ENCODE measurements around the gene SLC25A25.

- TF ChIP-seq SMC3 (conservative IDR thresholded peaks at IDR 0.05; ENCODE audit: insufficient read depth, low read depth, low read length) (no peak), SAP30 (IDR thresholded peaks at IDR 0.05; ENCODE audit: borderline replicate concordance, insufficient read depth, low read depth, low read length, poor library complexity, severe bottlenecking) (no peak), CTCF (IDR thresholded peaks at IDR 0.05 in 2 of 3, conservative IDR thresholded peaks at IDR 0.05 in 1 of 3; ENCODE audit: insufficient read depth in 2 of 3, low read depth in 1 of 3, low read length in 3 of 3) (no peak), ELF4 (CRISPR knock-in tag; IDR thresholded peaks at IDR 0.05) (no peak), PRDM10 (IDR thresholded peaks at IDR 0.05; ENCODE audit: partially characterized antibody) (no peak), RFX1 (IDR thresholded peaks at IDR 0.05) (no peak)
These were observed 26.0 kb upstream of the SLC25A25 start for GRCh38 chr9:128042043-128042442.
